H1 (cell line): ENCODE results near the gene FOXL2NB. TPM values are rescaled to one million over a fixed set of nuclear protein-coding genes. Genes with fewer than 3 reads are reported as not detected.

Experiments used
- FOSL1 ChIP-seq: IDR thresholded peaks from 2 replicates; pipeline ENCODE4 v1.6.1; 2011; ENCODE audit warnings: mild to moderate bottlenecking, low read depth, low read length, moderate library complexity; ENCODE audit not compliant: insufficient read depth
- polyA plus RNA-seq, 7 experiments: library from polyadenylated mRNA; depleted of rRNA in 3 of 7; stranded (reverse) in 5 of 7; unstranded in 2 of 7; fragments of >200 nt in 5 of 7; fragments of 200-250 nt in 2 of 7; gene quantifications; 1 replicate in 5 of 7; 2 replicates in 1 of 7; 4 replicates in 1 of 7; pipeline versions ENCODE4 v1.2.1 to v1.2.3, GENCODE V29; 2011 to 2013; ENCODE audit warnings: missing spikeins in 2 of 7, mixed read lengths in 2 of 7
- total RNA-seq: library from RNA; stranded (reverse); fragmentation: NEBNext Ultra II Directional; extraction: Animal tissue kit (Norgen Biotek cat#: 25700); gene quantifications from 2 replicates; pipeline ENCODE4 v1.2.1, GENCODE V29; 2021

Gene FOXL2NB
- total and polyA plus RNA-seq, 2 of the 8 experiments (the other 6 are each of a cell fraction or from before 2014, with no cell fraction given): 5.4 to 7.3 TPM

- no peak for TF ChIP-seq FOSL1
Measured at GRCh38 chr3:138942271-138942670, 4.7 kb upstream of the FOXL2NB start (continued).
